ENCODE data around the gene GSK3B.
"Not testable (repeated sequence)": the region's sequence is repeated elsewhere in the genome, so short reads cannot be mapped to it uniquely, and the experiment has no call there.

The GSK3B gene

DNA sequence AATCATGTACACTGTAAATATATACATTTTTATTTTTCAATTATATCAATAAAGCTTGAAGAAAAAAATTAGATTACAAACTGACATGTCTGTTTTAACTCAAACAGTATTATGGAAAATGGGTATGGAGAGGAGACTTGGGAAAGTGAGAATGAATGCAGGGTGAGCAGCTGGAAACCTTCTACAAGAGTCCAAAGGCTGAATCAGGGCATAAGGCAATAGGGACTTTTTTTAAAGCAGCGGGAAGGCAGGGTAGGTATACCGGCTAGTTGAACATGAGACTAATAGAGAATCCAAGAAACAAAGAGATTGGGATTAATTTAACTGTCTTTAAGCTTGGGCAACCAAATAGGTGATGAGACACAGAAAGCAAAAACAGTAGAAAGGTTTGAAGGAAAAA lies 167.1 kb downstream of the GSK3B start:
- DNase-seq = no peak

DNA sequence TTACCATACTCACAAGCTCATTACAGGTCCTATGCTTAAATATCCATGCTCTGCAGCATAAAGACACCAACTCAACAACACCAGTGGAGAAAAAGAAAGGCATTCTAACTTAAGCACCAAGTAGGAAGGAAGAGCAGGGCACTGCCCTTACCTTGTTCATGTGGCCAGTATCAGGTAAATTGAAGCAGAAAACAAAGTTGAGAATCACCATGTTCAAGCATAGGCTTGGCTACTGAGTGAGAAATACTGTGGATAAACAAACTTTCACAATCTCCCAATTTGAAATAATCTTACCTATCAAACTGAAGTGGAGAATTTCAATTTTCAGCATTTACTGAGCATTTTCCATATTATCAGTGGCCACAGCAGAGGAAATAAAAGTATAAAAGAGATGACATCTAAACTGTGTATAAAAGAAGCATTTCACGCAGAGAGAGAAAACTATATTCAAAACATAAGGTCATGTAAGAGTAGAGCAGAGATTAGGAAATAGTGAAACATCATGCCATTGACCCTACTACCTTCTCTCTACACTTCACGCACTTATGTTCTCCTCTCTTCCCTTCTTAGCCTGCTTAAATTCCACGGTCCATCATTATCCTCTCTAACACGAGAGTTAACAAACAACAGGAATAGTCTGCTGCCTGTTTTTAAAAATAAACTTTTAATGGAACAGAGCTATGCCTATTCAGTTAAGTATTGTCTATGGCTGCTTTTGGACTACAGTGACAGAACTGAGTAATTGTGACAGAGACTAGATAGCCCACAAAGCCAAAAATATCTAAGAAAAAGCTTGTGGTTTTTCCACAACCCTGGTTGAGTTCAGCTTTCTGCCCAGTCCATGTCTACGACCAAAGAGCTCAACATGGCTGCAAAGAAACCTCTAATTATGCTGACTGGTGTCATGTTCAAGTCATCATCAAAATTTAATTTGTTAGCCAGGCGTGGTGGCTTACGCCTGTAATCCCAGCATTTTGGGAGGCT lies 169.8 kb downstream of the GSK3B start:
- no peak for DNase-seq

DNA sequence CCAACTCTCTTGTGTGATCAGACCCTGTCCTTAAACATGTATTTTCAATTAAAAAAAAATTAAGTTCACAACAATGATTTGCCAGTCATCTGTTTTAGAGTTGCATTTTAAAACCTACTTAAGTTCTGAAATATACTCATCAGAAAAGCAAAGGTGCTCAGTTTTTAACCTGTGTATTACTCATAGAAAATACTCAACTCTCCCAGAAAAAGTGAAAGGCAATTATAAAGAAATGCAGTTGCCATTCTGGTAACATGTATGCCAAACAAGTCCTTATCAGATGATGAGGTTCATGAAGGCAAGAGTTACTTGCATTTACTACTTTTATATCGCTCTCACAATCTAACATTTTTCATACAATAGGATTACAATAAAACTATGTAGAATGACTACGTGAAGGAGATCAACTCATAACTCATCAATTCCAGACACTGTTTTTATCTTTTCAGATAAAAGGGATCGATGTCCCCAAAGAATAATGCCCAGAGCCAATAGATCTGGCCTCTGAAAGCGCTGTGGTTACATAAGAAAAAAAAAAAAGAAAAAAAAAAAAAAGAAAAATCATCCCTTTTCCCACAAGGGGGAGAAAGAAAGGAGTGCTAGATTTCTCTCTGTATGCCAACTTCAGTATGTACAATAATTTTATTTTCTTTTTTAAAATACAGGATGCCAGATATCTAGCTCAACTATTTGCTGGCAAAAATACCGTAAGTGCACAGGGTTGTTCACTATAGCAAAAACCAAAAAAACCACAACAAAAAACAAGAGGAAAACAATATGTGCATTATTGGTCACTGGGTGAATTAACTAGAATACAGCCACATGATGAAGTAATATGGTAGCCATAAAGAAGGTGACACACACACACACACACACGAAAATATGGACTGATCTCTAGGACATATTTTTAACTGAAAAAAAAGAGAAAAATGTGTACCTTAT lies 175.0 kb downstream of the GSK3B start:
- no peak for DNase-seq

DNA sequence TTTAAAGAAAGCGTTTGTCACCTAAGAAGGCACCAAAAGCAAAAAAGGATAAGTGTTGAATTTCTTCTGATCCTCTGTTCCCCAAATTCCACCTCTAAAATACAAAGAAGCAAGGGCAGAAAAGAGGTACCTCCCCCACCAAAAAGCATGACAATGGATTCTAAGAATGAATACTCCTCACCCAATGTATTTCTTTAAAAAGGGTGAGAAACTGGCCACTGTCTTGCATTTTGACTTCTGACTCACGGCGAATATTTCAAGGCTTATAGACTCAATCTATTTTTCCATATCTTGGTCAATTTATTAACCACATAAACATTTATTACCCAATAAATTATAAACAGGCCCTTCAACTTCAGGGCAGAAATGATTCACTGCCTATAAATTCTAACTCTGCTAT lies 181.2 kb downstream of the GSK3B start:
- DNase-seq = no peak

DNA sequence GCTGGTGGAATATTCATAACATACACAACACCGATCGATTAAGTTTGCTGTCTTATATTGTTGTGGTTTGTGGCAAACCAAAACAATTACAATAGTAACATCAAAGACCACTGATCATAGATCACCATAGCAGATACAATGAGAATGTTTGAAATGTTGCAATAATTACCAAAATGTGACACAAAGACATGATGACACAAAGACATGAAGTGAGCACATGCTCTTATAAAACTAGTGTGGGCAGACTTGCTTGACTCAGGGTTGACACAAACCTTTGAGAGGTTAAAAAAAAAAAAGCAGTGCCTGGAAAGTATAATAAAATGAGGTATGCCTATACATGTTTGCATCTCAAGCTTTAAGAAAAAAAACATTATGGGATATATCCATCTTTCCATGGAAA lies 182.0 kb downstream of the GSK3B start:
- DNase-seq = no peak

DNA sequence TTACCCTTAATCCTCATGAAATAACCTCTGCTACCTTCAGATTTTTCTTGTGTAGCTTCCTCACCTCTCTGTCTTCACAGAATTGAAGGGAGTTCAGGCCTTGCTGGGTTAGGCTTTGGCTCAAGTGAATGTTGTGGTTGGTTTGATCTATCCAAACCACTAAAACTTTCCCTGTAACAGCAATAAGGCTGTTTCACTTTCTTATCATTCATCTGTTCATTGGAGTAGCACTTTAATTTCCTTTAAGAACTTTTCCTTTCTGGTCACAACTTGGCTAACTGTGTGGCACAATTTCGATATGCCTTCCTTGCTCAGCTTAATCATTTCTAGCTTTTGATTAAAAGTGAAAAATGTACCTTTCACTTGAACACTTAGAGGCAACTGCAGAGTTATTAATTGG lies 182.5 kb downstream of the GSK3B start:
- no peak for DNase-seq

DNA sequence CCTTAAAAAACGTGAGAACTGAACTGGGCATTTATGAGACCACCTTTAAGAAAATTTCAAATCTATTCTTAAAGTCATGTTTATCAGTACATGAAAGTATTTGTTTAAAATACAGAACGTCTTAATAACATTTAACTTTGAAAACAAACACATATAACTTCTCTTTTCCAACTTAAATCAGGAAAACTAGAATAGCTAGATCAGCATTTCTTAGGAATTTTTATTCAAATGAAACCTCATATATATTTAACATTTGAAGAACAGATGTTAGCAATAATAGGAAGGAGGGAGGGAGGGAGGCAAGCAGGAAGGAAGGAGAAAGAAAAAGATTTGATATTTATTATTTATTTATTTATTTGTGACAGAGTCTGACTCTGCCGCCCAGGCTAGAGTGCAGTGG lies 192.2 kb downstream of the GSK3B start:
- no peak for DNase-seq

DNA sequence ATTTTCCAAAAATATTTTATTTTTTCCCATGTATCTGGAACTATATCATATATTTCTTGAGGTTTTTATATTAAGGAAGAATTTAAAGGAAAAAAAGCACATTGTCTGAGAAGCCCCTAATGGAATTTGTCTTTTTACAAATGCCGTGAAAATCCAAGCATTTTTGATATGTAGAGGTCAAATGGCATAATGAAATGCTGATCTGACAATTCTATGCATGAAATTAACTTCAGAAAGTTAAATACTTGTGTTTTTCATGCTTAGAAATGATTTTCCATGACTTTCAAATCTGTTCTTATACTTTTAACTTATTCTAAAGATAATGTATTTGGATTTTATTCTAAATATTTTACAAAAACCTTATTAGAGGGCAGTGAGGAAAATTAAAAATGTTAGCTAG lies 193.1 kb downstream of the GSK3B start:
- no peak for DNase-seq

DNA sequence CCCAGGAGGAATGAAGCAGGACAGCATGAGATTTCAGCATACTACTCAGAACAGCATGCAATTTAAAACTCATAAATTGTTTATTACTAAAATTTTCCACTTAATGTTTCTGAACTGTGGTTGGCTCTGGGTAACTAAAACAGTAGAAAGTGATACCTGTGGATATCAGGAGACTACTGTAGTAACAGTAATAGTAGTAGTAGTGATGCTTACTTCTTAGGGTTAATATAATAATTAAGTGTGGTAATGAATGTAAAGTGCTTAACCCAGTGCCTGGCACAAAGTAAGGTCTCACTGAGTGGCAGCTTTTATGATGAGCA lies 195.1 kb downstream of the GSK3B start:
- DNase-seq = no peak

DNA sequence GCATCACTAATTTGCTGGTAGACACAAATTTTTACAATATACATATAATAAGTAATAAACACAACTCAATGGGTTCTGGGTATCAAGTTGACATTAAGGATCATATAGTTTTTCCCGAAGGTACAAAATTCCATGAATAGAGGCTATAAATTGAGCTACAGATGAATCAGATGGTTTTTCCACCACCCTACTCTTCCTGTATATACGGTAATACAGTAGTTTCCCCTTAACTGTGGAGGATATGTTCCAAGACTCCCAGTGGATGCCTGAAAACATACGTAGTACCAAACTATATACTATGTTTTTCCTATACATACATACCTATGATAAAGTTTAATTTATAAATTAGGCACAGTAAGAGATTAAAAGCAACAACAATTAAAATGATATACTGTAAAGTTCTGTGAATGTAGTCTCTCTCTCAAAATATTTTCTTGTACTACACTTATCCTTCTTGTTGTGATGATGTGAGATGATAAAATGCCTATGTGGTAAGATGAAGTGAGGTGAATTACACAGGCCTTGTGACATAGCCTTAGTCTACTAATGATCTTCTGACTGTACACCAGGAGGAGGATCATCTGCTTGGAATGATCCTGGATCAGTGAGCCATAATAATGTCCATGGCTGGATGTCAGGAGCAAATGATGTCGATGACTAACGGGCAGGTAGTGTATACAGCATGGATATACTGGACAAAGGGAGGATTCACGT lies 195.6 kb downstream of the GSK3B start:
- DNase-seq = no peak

DNA sequence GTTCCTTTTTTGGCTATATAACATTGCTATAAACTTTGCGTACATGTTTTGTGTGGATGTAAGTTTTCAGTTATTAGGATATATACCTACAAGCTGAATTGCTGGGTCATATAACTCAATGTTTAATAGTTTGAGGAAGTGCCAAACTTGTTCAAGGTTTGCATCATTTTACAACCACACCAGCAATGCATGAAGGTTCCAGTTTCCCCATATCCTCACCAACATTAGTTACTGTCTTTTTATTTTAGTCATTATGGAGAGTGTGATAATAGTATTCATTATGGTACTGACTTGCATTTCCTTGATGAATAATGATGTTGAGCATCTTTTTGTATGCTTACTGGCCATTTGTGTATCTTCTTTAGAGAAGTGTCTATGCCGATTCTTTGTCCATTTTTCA lies 200.1 kb downstream of the GSK3B start:
- no peak for DNase-seq

DNA sequence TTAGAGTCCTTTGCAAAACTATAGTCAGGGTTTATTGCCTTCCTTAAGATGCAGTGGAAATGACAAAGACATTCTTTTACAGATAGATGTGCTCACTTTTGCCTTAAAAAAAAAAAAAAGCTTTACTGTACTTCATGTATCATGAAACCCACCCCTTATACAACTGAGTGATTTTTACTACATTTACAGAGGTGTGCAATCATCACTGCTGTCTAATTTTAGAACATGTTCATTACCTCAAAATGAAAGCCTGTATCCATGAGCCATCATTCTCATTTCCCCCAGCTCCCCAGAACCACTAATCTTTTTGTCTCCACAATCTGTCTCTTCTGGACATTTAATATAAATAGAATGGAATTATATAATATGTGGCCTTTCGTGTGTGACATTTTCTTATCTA lies 200.5 kb downstream of the GSK3B start:
- DNase-seq = no peak

DNA sequence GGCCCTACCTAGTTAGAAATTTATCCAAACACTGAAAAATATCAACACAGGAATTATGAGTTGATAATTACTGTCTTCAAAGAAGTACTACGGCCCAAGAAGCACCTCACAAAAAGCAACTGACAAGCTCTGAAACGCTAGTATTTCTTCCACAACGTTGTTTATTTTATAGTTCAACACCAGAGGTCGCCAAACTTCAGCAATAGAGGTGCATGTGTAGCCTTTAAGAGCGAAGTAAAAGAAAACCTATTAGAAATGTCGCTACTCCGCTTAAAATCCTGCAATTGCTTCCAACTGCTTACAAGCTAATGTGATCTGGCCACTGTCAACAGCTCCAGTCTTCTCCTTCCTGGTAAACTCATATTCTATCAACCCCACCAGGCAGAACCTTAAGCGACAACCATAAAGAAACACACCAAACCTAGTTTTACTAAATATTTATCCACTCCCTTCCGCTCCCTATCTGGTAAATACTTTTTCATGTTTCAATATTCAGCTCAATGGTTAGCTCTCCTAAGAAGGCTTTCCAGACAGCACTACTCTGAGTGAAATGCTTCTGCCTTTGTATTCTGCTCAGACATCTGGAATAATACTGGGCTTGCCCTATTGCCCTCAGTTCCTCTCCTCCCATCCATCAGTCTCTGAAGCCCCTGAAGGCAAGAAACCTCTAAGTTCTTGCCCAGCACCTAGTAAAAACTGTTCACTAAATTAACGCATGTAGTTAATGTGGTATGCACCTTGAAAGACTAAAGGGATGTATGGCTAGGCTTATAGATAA lies 202.1 kb downstream of the GSK3B start:
- peak; percentile 34 for DNase-seq

DNA sequence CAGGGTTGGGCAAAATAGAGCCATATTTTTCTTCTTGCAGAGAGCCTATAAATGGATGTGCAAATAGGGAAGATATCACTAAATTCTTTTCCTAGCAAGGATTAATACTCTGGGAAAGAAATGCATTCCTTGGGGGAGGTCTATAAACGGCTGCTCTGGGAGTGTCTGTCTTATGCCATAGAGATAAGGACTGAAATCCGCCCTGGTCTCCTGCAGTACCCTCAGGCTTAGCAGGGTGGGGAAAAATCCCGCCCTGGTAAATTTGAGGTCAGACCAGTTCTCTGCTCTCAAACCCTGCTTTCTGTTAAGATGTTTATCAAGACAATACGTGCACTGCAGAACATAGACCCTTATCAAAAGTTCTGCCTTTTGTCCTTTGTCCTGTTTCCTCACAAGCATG lies 205.6 kb downstream of the GSK3B start:
- DNase-seq = not testable (repeated sequence)

DNA sequence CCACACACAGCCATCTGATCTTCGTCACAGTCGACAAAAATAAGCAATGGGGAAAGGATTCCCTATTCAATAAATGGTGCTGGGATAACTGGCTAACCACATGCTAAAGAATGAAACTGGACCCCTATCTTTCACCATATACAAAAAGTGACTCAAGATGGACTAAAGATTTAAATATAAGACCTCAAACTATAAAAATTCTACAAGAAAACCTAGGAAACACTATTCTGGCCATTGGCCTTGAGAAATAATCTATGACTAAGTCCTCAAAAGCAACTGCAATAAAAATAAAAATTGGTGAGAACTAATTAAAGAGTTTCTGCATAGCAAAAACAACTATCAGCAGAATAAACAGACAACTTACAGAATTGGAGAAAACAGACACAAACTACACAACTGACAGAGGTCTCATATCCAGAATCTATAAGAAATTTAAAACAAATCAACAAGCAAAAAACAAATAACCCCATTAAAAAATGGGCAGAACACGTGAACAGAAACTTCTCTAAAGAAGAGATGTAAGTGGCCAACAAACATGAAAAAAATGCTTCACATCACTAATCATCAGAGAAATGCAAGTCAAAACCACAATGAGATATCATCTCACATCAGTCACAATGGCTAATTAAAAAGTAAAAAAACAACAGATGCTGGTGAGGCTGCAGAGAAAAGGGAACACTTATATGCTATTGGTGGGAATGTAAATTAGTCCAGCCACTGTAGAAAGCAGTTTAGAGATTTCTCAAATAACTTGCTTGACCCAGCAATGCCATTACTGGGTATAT lies 208.3 kb downstream of the GSK3B start:
- no peak for DNase-seq

DNA sequence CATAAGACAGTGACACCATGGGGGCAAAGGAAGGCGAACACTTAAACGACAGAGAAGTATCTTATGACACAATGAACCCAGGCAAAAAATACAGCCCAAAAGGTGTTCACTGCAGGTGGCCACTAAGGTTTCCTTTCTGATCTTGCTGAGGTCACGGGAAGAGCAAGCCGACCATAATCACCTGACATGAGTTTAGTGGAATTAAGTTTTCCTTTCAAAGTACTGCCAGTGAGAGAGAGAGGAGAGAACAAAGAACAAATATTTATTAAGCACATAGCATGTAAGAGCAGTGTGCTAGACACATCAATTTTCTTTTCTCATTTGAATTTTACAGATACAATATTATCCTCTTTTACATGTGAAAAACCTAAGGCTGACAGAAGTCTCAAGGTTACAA lies 210.1 kb downstream of the GSK3B start:
- no peak for DNase-seq

DNA sequence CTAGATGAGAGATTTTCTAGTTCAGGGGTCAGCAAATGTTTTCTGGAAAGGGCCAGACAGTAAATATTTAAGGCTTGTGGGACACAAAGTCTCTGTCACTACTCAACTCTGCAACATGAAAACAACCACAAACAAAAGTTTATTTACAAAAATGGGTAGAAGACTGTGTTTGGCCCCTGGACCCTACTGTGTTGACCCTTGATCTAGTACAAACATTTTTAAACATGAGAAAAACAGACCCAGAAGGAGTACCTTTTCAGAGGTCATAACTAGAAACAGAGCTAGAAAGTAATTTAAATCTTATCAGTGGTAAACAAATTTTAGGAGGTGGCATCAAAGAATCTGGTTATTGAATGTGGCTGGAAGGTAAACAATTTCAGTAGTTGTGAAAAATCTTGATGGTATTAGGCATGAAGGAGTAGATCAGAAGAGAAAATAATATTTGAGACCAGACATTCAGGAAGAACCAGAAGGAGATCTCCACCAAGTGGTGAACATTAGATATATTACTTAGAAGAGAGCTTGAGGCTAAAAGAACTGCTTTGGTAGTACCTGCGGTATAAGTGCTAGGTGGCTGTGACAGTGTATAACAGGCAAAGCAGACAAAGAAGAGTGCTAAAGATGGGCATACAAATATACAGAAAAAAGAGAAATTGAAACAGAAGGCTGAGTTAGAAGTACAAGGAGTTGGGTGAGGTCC lies 210.6 kb downstream of the GSK3B start:
- no peak for DNase-seq

DNA sequence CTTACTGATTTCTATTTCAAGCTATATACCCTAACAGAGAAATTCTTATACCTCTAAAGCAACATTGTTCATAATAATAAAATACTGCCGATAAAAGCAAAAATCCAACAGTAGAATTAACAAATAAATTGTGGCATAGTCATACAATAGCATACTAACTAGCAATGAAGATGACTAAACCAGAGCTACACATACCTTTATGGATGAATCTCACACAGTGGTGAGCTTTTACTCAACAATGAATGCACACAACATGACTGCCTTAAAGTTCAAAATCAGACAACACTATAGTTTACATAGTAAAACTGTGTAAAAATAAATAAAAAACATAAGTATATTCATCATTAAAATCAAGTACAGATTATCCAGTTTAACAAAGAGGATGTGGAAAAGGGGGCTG lies 213.3 kb downstream of the GSK3B start:
- no peak for DNase-seq

DNA sequence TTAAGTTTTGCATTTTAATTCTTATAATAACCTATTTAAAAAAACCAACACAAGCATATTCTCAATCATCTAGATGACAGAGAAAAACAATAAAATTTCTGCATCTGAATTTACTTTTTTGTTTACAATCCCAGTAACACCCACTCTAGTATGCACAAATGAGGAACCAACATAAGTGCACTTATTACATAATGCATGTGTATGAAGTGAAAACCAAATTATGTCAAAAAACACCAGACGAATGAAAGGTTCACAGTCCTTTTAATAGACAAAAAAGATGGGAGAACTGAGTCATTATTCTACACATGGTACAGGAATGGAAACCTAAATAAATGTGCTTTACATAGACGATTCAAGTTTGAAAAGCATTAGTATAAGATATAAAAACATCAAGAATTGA lies 220.6 kb downstream of the GSK3B start:
- DNase-seq = no peak

DNA sequence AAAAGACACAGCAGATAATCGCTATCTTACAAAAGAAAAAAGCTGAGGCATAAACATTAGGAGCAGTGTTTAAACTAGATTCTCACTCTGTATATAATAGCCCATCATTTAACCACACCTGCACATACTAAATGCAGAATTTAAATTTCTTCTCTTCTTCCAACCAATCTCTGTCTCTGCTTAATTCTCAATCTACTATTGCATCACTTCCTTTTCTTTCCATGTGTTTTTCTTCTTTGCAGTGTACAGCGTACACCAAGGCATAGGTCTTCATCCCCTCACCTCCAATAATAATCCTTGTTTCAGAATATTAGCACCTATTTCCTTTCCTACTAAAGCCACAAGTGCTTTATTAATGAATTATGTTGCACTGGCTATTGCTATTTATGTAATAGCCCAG lies 221.5 kb downstream of the GSK3B start:
- DNase-seq = no peak

DNA sequence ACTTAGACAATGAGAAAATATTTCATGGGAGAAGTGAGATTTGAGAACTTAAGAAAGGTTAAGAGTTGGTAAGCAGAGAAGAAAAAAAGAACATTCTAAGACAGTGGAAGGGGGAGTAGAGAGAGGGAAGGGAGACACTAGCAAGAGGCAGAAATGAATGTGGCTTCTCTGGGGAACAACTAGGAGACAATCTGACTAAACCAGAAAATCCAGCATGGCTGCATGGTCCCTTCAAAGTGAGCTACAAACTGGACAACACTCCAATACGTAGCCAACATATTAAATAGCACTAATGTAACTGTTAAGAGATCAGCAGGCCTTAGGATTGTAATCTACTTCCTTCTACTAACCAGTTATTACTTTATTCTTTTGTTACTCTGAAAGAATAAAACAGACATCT lies 222.7 kb downstream of the GSK3B start:
- DNase-seq = no peak
